Neural crest cell (in vitro differentiated cells): ENCODE data around the gene SIK3. TPM values are rescaled to one million over a fixed set of nuclear protein-coding genes. Genes with fewer than 3 reads are reported as not detected.
"Not testable (repeated sequence)": the region's sequence is repeated elsewhere in the genome, so short reads cannot be mapped to it uniquely, and the experiment has no call there.

Experiments used
- DNase-seq: peaks from one replicate; pipeline ENCODE4 v3.0.0; 2021; ENCODE audit warnings: low read depth, mixed read lengths, low spot score
- H3K27ac Mint-ChIP-seq: one replicate; pipeline ENCODE4 v1.8.0; 2021; ENCODE audit warnings: mild to moderate bottlenecking, mixed read lengths; ENCODE audit not compliant: unreplicated experiment
- H3K27me3 Mint-ChIP-seq: 2 replicates; pipeline ENCODE4 v1.8.0; 2021; ENCODE audit warnings: low read depth, mild to moderate bottlenecking, mixed read lengths
- H3K36me3 Mint-ChIP-seq: 2 replicates; pipeline ENCODE4 v1.8.0; 2021; ENCODE audit warnings: low read depth, mild to moderate bottlenecking, mixed read lengths
- H3K4me1 Mint-ChIP-seq: 2 replicates; pipeline ENCODE4 v1.8.0; 2021; ENCODE audit warnings: mixed read lengths
- H3K4me3 Mint-ChIP-seq: one replicate; pipeline ENCODE4 v1.8.0; 2021; ENCODE audit warnings: mild to moderate bottlenecking, mixed read lengths
- H3K9me3 Mint-ChIP-seq: 2 replicates; pipeline ENCODE4 v1.8.0; 2021; ENCODE audit warnings: mixed read lengths
- total RNA-seq: library from RNA; stranded (reverse); gene quantifications from 2 replicates; pipeline ENCODE4 v1.2.1, GENCODE V29; 2021
- TF ChIP-seq, protein P1 (sequence below): fragments of 200-600 bp; sonication (generic); conservative IDR thresholded peaks from 2 replicates; pipeline ENCODE4 v1.5.0; 2021; ENCODE audit warnings: antibody characterized with exemption, mild to moderate bottlenecking

SIK3 gene
- total RNA-seq, 1 donor from 2014 or later = 39.7 TPM

DNA sequence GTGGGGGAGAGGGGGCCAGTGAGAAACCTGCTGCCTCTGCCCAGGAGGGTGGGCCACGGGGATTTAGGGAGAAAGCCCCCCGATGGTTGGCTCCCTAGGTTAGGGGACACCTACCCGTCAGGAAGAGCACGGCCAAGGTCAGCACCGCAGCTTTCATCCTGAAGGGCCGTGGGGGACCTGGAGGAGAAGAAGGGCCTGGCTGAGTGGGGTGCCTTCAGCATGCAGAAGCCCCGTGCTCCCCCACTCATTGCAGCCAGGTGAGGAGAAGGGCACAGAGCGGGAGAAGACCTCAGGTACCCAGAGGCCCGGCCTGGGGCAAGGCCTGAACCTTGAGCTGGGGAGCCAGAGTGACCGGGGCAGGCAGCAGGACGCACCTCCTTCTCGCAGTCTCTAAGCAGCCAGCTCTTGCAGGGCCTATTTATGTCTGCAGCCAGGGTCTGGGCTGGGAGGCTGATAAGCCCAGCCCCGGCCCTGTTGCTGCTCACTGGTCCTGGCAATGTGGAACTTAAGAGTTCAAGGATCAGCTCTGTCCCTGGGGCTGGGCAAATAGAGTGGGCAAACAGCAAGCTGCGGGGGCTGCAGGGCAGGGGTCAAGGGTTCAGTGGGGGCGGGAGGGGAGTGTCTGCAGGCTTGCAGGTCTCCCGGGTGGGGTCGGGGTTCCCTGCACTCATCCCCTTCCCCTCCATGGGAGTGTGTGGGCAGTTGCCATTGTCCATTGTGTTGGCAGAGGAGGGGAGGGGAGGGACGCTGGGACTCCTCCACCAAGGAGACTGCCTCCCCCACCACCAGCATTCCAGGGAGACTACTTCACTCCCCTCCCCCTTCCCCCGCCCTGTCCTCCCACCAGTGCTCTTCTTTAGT is 260.8 kb downstream of the SIK3 start, which contains the start of gene APOA1:
Gene APOA1 (minus strand): TSS at position 392 of the 861 bp plus-strand sequence. CDS start 235 bp downstream, at position 157.
- H3K27me3 Mint-ChIP-seq = no peaks in the 10 kb centered on the region
- TF ChIP-seq, protein P1, sequence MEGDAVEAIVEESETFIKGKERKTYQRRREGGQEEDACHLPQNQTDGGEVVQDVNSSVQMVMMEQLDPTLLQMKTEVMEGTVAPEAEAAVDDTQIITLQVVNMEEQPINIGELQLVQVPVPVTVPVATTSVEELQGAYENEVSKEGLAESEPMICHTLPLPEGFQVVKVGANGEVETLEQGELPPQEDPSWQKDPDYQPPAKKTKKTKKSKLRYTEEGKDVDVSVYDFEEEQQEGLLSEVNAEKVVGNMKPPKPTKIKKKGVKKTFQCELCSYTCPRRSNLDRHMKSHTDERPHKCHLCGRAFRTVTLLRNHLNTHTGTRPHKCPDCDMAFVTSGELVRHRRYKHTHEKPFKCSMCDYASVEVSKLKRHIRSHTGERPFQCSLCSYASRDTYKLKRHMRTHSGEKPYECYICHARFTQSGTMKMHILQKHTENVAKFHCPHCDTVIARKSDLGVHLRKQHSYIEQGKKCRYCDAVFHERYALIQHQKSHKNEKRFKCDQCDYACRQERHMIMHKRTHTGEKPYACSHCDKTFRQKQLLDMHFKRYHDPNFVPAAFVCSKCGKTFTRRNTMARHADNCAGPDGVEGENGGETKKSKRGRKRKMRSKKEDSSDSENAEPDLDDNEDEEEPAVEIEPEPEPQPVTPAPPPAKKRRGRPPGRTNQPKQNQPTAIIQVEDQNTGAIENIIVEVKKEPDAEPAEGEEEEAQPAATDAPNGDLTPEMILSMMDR = no peak
- peak within 1 kb of the TSS; percentile 92 for H3K27ac Mint-ChIP-seq
- peak within 1 kb of the TSS; percentile 9 for H3K4me3 Mint-ChIP-seq
- peak; percentile 26 for DNase-seq
- no peaks in the 10 kb centered on the region for H3K9me3 Mint-ChIP-seq
- no peaks in the 10 kb centered on the region for H3K36me3 Mint-ChIP-seq
- H3K4me1 Mint-ChIP-seq = peaks cover 32% of the 10 kb centered on the region

DNA sequence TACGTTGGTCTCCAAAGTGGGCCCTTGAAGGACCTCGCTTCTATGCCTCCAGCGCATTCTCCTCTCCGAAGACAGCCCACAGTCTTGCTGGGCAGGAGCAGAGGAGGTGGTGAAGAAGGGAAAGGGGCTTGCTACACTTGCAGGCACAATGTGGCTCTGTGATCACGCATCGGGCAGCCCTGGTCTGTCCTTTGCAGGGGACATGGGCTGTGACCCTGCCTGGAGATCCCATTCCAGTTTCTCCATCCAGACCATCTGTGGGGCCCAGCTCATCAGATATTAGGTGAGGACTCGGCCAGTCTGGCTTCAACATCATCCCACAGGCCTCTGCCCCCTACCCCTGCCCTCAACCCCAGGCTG is 261.6 kb downstream of the SIK3 start:
- H3K4me3 Mint-ChIP-seq = no peak overlapping the region
- no peaks in the 10 kb centered on the region for H3K27me3 Mint-ChIP-seq
- H3K27ac Mint-ChIP-seq = no peak overlapping the region
- TF ChIP-seq, protein P1 = no peak
- H3K4me1 Mint-ChIP-seq = peaks cover 32% of the 10 kb centered on the region
- no peak for DNase-seq
- no peaks in the 10 kb centered on the region for H3K36me3 Mint-ChIP-seq
- no peaks in the 10 kb centered on the region for H3K9me3 Mint-ChIP-seq

DNA sequence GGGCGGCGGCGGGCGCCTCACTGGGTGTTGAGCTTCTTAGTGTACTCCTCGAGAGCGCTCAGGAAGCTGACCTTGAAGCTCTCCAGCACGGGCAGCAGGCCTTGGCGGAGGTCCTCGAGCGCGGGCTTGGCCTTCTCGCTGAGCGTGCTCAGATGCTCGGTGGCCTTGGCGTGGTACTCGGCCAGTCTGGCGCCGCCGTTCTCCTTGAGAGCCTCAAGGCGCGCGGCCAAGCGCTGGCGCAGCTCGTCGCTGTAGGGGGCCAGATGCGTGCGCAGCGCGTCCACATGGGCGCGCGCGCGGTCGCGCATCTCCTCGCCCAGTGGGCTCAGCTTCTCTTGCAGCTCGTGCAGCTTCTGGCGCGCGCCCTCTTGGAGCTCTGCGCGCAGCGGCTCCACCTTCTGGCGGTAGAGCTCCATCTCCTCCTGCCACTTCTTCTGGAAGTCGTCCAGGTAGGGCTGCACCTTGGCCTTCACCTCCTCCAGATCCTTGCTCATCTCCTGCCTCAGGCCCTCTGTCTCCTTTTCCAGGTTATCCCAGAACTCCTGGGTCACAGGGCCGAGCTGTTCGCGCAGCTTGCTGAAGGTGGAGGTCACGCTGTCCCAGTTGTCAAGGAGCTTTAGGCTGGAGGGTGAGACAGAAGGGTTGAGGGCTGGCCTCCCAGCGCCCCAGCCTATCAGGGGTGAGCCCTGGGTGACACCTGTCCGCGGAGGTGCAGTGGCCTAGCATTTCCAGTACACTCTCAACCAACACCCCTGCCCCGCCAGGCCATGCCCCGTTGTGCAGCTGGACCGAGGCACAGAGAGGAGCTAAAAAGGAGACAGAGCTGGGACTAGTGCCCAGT is 262.2 kb downstream of the SIK3 start:
- H3K4me3 Mint-ChIP-seq = peak overlapping the region; percentile 75
- no peaks in the 10 kb centered on the region for H3K36me3 Mint-ChIP-seq
- H3K9me3 Mint-ChIP-seq = no peaks in the 10 kb centered on the region
- H3K27me3 Mint-ChIP-seq = no peaks in the 10 kb centered on the region
- peaks cover 32% of the 10 kb centered on the region for H3K4me1 Mint-ChIP-seq
- peak; percentile 74 for DNase-seq
- H3K27ac Mint-ChIP-seq = peak overlapping the region; percentile 57
- TF ChIP-seq, protein P1 = peak; percentile 68

DNA sequence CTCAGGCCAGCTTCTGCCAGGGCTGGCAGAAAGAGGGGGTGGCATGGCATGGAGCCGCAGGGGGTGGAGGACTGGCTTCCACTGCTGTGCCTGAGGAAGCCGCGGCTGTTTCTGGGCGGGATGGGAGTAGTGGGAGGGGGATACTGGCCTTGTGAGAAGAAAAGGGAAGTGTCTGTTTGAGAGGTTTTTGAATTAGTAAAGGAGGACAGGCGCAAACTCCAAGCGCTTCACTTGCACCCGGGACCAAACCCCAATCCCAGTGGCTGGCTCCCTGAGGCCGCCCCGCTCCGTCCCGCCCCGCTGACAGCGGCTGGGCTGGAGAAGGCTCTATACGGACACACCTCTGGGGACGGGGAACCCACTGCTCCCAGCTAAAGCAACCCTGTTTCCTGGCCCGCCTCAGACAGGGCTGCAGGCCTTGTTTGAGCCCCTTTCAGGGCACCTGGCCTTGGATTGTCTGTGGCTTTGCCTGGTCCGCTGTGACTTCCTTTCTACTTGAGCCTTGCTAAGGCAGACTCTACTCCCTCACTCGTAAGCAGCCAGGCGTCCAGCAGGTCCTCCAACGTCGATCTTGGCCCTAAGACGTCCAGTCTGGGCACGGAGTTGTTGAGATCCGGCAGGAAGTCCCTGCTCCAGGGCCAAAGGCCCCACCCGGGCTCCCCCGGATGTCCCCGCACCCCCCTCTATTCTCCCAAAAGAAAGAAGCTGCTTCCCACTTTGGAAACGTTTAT is 263.0 kb downstream of the SIK3 start:
- no peaks in the 10 kb centered on the region for H3K27me3 Mint-ChIP-seq
- H3K4me1 Mint-ChIP-seq = peaks cover 32% of the 10 kb centered on the region
- no peaks in the 10 kb centered on the region for H3K9me3 Mint-ChIP-seq
- TF ChIP-seq, protein P1 = no peak
- no peaks in the 10 kb centered on the region for H3K36me3 Mint-ChIP-seq
- no peak overlapping the region for H3K27ac Mint-ChIP-seq
- peak overlapping the region; percentile 75 for H3K4me3 Mint-ChIP-seq
- DNase-seq = no peak

DNA sequence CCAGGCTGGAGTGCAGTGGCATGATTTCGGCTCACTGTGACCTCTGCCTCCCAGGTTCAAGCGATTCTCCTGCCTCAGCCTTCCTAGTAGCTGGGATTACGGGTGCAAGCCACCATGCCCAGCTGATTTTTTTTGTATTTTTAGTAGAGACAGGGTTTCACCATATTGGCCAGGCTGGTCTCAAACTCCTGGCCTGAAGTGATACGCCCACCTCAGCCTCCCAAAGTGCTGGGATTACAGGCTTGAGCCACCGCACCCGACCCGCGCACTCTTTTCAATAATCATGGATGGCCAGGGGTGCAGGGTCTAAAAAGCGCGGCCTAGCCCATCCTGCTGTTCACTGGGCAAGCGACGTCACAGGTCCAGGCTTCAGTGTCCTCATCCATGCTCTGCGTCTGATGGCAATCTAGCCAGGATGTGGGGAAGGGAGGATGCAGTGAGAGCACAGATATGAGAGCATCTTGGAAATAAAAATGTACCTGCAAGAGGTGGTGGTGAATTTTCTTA is 263.6 kb downstream of the SIK3 start:
- not testable (repeated sequence) for H3K27me3 Mint-ChIP-seq, H3K9me3 Mint-ChIP-seq, DNase-seq, H3K4me3 Mint-ChIP-seq, H3K36me3 Mint-ChIP-seq
- peaks cover 32% of the 10 kb centered on the region for H3K4me1 Mint-ChIP-seq
- H3K27ac Mint-ChIP-seq = peak overlapping the region; percentile 91
